ENCODE results near the gene MAN1A1. TPM values are rescaled to one million over a fixed set of nuclear protein-coding genes. Genes with fewer than 3 reads are reported as not detected.

The MAN1A1 gene
- polyA plus RNA-seq, 3 donors: 19.1 to 50.1 (median 37.5) TPM

- 72 to 100% (median 95%) methylated on average over 3 of the region's 3 CpGs for WGBS, 3 donors
- no peak overlapping the region for H3K27ac ChIP-seq (ENCODE audit: low read depth, low read length)
Measured at GRCh38 chr6:119261944-119262284, 87.6 kb downstream of the MAN1A1 start.

DNA sequence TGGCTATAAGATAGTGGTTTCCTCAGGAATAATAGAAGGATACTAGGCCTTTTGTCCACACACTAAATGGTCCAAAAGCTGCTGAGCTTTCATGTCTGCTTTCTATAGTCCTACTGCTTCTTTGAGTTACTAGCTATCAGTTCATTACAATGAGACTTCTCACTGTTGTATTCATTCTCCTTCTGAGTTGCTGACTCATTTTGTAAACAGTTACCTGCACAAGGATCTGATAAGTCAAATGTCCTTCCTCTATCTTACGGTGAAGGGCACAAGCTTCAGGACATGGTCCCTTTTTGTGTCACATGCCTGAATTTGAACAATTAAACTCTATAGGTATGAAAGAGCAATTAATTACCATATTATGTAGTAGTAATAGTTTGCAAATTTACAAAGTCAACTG lies 90.5 kb downstream of the MAN1A1 start:
- H3K27ac ChIP-seq (ENCODE audit: low read depth, low read length): no peak overlapping the region

GRCh38 chr6:119257726-119258125 lies 91.8 kb downstream of the MAN1A1 start:
- H3K27ac ChIP-seq (ENCODE audit: low read depth, low read length): no peak overlapping the region
- WGBS, 3 donors: 92 to 98% (median 98%) methylated on average over 1 of the region's 1 CpG

More for the DNA sequence above, 90.5 kb downstream of the MAN1A1 start:
- WGBS, 3 donors: 34 to 69% (median 56%) methylated on average over 1 of the region's 1 CpG

- H3K27ac ChIP-seq (ENCODE audit: low read depth, low read length): no peak overlapping the region
- 57 to 95% (median 86%) methylated on average over 2 of the region's 2 CpGs for WGBS, 3 donors
Measured at GRCh38 chr6:119256978-119257462, 92.5 kb downstream of the MAN1A1 start.

GRCh38 chr6:119256392-119256791 lies 93.2 kb downstream of the MAN1A1 start:
- H3K27ac ChIP-seq (ENCODE audit: low read depth, low read length): no peak overlapping the region
- whole genome bisulfite sequencing, 3 donors: 84 to 96% (median 85%) methylated on average over 5 of the region's 5 CpGs

GRCh38 chr6:119255492-119255891 lies 94.1 kb downstream of the MAN1A1 start:
- H3K27ac ChIP-seq (ENCODE audit: low read depth, low read length): no peak overlapping the region
- 90 to 94% (median 93%) methylated on average over 3 of the region's 3 CpGs for WGBS, 3 donors

- no peak overlapping the region for H3K27ac ChIP-seq (ENCODE audit: low read depth, low read length)
- 88 to 94% (median 92%) methylated on average over 2 of the region's 2 CpGs for WGBS, 3 donors
Measured at GRCh38 chr6:119250036-119250435, 99.5 kb downstream of the MAN1A1 start.

GRCh38 chr6:119249319-119249718 lies 100.2 kb downstream of the MAN1A1 start:
- H3K27ac ChIP-seq (ENCODE audit: low read depth, low read length): no peak overlapping the region
- 92 to 98% (median 97%) methylated on average over 4 of the region's 4 CpGs for whole genome bisulfite sequencing, 3 donors

- 80 to 87% (median 84%) methylated on average over 3 of the region's 3 CpGs for WGBS, 3 donors
Measured at GRCh38 chr6:119247504-119247903, 102.1 kb downstream of the MAN1A1 start.

GRCh38 chr6:119243657-119244056 lies 105.9 kb downstream of the MAN1A1 start:
- H3K27ac ChIP-seq (ENCODE audit: low read depth, low read length): no peak overlapping the region
- WGBS, 3 donors: 63 to 93% (median 92%) methylated on average over 2 of the region's 2 CpGs

More at GRCh38 chr6:119247504-119247903, 102.1 kb downstream of the MAN1A1 start:
- no peak overlapping the region for H3K27ac ChIP-seq (ENCODE audit: low read depth, low read length)

DNA sequence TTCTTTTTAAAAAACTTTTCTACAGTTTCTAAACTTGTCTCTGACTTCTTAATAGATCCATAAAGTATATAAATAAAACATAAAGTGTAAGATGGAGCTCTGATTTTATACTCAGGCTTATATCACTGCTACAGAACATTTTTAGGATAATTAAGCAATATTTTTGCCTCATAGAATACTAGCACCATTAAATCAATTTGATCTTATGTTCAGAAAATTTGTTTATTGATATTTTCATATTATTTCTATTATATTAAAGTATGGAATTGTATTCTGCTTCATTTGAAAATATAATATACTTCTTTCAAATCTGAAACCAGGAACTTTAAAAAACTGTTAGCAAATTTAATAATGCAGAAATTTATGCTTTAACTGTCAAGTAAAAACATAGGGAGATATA lies 106.5 kb downstream of the MAN1A1 start:
- no peak overlapping the region for H3K27ac ChIP-seq (ENCODE audit: low read depth, low read length)

GRCh38 chr6:119241540-119242309 lies 107.8 kb downstream of the MAN1A1 start:
- H3K27ac ChIP-seq (ENCODE audit: low read depth, low read length): no peak overlapping the region
- WGBS, 3 donors: 79 to 81% (median 79%) methylated on average over 3 of the region's 3 CpGs

GRCh38 chr6:119241111-119241465 lies 108.5 kb downstream of the MAN1A1 start:
- 16 to 39% (median 25%) methylated on average over 2 of the region's 2 CpGs for whole genome bisulfite sequencing, 3 donors
- H3K27ac ChIP-seq (ENCODE audit: low read depth, low read length): no peak overlapping the region

DNA sequence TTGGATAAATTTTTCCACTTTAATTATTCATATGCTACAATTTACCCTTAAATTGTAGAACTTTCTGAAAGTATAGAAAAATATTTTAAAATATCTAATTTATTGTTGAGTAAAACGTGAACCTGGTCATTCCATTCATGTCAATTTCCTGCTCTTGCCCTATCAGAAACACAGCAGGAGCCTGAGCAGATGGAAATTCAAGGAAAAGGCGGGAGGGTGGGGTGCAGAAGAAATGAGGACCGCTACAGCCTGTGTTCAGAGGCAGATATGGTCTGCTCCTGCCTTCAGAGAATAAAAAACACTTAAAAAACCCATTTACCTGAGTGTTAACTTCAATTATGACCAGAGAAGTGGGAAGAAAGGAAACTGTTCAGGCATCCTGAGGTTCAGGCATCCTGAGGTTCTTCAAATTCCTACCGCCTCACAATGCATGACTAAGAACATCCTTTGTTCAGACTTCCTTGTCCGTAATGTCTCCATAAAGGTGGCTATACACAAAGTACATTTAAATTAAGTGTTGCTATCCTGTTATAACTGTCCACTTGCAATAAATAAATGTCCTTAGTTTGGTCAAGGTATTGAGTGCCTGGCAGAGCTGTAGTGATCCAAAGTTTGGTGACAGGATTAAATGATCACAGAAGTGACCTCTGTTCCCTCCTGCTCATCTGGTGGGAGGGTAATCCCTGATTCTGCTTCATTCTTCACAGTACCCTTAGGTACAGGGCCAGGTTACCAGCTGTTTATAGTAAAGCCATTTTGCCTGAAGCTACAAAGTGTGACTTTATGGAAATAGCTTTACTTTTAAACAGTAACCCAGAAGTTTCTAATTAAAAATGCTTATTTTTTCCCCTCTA lies 109.1 kb downstream of the MAN1A1 start:
- WGBS, 3 donors: 84 to 90% (median 90%) methylated on average over 5 of the region's 5 CpGs
- no peak overlapping the region for H3K27ac ChIP-seq (ENCODE audit: low read depth, low read length)

- 76 to 98% (median 86%) methylated on average over 7 of the region's 7 CpGs for WGBS, 3 donors
Measured at GRCh38 chr6:119237177-119237715, 112.3 kb downstream of the MAN1A1 start.

DNA sequence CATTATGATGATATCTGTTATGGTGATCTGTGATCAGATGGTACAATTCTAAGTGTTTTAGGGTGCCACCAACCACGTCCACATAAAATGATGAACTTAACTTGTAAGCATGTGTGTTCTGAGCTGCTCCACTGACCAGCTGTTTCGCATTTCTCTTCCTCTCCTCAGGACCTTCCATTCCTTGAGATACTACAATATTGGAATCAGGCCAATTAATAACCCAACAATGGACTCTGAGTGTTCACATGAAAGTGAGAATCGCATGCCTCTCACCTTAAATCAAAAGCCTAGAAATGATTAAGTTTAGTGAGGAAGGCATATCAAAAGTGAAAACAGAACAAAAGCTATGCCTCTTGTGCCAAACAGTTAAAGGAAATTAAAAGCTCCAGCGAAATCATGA lies 114.6 kb downstream of the MAN1A1 start:
- 91 to 97% (median 95%) methylated on average over 4 of the region's 4 CpGs for WGBS, 3 donors
- H3K27ac ChIP-seq (ENCODE audit: low read depth, low read length): no peak overlapping the region

More at GRCh38 chr6:119237177-119237715, 112.3 kb downstream of the MAN1A1 start:
- H3K27ac ChIP-seq (ENCODE audit: low read depth, low read length): no peak overlapping the region

GRCh38 chr6:119234457-119234856 lies 115.1 kb downstream of the MAN1A1 start:
- no peak overlapping the region for H3K27ac ChIP-seq (ENCODE audit: low read depth, low read length)
- 91 to 96% (median 93%) methylated on average over 5 of the region's 5 CpGs for WGBS, 3 donors

- WGBS, 3 donors: 65 to 98% (median 97%) methylated on average over 2 of the region's 2 CpGs
- H3K27ac ChIP-seq (ENCODE audit: low read depth, low read length): no peak overlapping the region
Measured at GRCh38 chr6:119233312-119233984, 116.1 kb downstream of the MAN1A1 start.

GRCh38 chr6:119231394-119231793 lies 118.2 kb downstream of the MAN1A1 start:
- WGBS, 3 donors: 87 to 95% (median 94%) methylated on average over 4 of the region's 4 CpGs
- no peak overlapping the region for H3K27ac ChIP-seq (ENCODE audit: low read depth, low read length)

Measured in adipose tissue (tissue), 3 donors.